Erythroblast (primary cell): ENCODE results near the gene PARD3.

Experiments
- DNase-seq, 2 experiments: peaks; one replicate each; lab custom pipeline; 2025; lab: John Stamatoyannopoulos, UW
- GATA1 ChIP-seq: IDR thresholded peaks from 2 replicates; pipeline ENCODE4 v1.6.1; 2011; ENCODE audit warnings: low read depth, mild to moderate bottlenecking, control low read depth, low read length, moderate library complexity
- POLR2A ChIP-seq: IDR thresholded peaks from 2 replicates; pipeline ENCODE4 v1.6.1; 2011; ENCODE audit warnings: mild to moderate bottlenecking, low read length

Gene PARD3

GRCh38 chr10:34814223-34814912 lies 728 bp downstream of the PARD3 start:
- peak; percentile 35 to 37 for DNase-seq
- TF ChIP-seq GATA1 = no peak
- no peak for TF ChIP-seq POLR2A

GRCh38 chr10:34813626-34814222 lies 1.4 kb downstream of the PARD3 start:
- DNase-seq = peak in 1 of 2 experiments; percentile 26
- TF ChIP-seq POLR2A (no peak), GATA1 (no peak)

- TF ChIP-seq POLR2A = no peak
- no peak for DNase-seq
These were observed 2.3 kb downstream of the PARD3 start for GRCh38 chr10:34812771-34813170.

GRCh38 chr10:34811968-34812514 lies 3.1 kb downstream of the PARD3 start:
- DNase-seq = no peak

GRCh38 chr10:34811126-34811967 lies 3.7 kb downstream of the PARD3 start:
- DNase-seq = no peak
- TF ChIP-seq GATA1 (no peak), POLR2A (no peak)

More at GRCh38 chr10:34811968-34812514, 3.1 kb downstream of the PARD3 start:
- TF ChIP-seq GATA1 = no peak
- no peak for TF ChIP-seq POLR2A

- no peak for TF ChIP-seq GATA1
- TF ChIP-seq POLR2A = no peak
- no peak for DNase-seq
These were observed 5.3 kb downstream of the PARD3 start for GRCh38 chr10:34809796-34810195.

GRCh38 chr10:34808801-34809745 lies 6.0 kb downstream of the PARD3 start:
- DNase-seq = no peak
- no peak for TF ChIP-seq GATA1
- TF ChIP-seq POLR2A = no peak

- TF ChIP-seq POLR2A (no peak), GATA1 (no peak)
- DNase-seq = no peak
These were observed 6.8 kb downstream of the PARD3 start for GRCh38 chr10:34808336-34808735.

GRCh38 chr10:34804306-34804705 lies 10.8 kb downstream of the PARD3 start:
- TF ChIP-seq GATA1 (no peak), POLR2A (no peak)
- DNase-seq = no peak

- DNase-seq = no peak
- no peak for TF ChIP-seq POLR2A
- no peak for TF ChIP-seq GATA1
These were observed 12.4 kb downstream of the PARD3 start for GRCh38 chr10:34802692-34803091.

GRCh38 chr10:34801097-34801733 lies 13.9 kb downstream of the PARD3 start:
- no peak for TF ChIP-seq GATA1
- no peak for TF ChIP-seq POLR2A
- no peak for DNase-seq

- TF ChIP-seq GATA1 = no peak
- no peak for TF ChIP-seq POLR2A
These were observed 14.5 kb downstream of the PARD3 start for GRCh38 chr10:34800624-34801023.

More at GRCh38 chr10:34800624-34801023, 14.5 kb downstream of the PARD3 start:
- DNase-seq = no peak
